Measurements from ENCODE around the gene TSPAN17.
A peak's percentile ranks its signal among the peaks of the same experiment; 100 is the strongest.

TSPAN17 gene

DNA sequence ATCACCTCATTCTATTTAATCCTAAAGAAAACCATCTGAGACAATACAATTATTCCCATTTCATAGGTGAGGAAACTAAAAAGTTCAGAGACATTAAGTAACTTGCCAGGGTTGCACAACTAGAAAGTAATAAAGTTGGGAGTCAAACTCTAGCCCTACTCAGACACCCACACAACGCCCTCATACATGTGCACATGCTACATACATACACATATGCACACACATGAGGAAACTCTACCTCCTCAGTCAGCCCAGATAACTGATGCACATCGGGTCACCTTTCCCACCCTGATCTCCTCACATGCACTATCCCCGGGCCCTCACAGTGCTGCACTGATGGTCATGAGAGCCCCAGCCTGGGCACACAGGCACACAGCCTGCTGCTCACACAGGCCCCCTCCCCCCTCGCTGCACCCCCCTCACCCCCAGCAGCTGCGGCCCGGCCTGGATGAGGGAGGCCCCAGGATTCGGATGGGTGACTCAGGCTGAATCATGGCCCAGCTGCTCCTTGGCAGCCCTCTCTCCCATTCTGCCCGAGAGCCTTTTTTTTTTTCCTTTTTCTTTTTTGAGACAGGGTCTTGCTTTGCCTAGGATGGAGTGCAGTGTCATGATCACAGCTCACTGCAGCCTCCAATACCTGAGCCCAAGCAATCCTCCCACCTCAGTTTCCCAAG is 32.3 kb upstream of the TSPAN17 start:
- peaks cover 19% of the 10 kb centered on the region for H3K4me1 Mint-ChIP-seq
- no peaks in the 10 kb centered on the region for H3K9me3 Mint-ChIP-seq

DNA sequence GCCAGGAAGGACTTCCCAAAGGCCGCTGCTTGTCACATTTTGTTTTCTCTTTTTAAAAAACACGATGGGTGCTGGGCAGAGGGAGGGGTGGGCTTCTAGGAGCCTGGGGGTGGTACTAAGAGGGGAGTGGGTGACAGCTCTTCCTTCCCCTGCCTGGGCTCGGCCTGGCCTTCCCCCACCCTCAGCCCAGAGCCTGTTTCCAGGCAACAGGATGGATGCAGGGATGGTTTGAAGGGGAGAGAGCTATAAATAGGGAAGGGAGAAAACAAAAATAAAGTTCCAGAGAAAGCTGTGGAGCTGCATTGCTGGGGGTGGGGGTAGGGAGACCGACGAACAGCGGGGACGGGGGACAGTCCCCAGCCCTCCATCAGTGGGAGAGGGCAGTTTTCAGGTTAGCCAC is 30.8 kb upstream of the TSPAN17 start:
- Mint-ChIP-seq H3K9me3 (no peaks in the 10 kb centered on the region), H3K27me3 (peaks cover 81% of the 10 kb centered on the region), H3K27ac (no peak overlapping the region), H3K4me3 (no peak overlapping the region), H3K36me3 (ENCODE audit: low read depth) (no peaks in the 10 kb centered on the region), H3K4me1 (peaks cover 19% of the 10 kb centered on the region)
- ATAC-seq (no peak), DNase-seq (no peak)

More for the DNA sequence above, 32.3 kb upstream of the TSPAN17 start:
- no peak for DNase-seq
- Mint-ChIP-seq H3K27ac (no peak overlapping the region), H3K36me3 (ENCODE audit: low read depth) (no peaks in the 10 kb centered on the region), H3K4me3 (no peak overlapping the region), H3K27me3 (peaks cover 74% of the 10 kb centered on the region)
- no peak for ATAC-seq

DNA sequence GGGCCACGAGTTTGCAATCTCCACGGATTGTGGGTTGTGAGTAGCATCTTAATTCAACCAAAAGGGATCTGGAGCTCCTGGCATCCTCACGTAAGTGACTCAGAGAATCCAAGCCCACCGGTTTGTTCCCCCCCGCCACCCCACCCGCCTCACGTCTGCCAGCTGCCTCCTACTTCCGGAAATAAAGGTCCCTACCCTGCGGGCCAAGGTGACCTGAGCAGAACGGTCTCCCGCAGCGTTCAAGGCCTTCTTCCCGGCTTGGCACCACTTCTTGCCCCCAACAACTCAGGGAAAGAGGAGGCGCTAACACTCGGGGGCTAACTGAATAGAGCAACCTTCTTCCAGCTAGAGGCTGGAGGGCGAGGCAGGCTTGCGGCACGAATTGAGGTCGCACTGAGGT is 28.5 kb upstream of the TSPAN17 start:
- H3K27me3 Mint-ChIP-seq, result peaks cover 71% of the 10 kb centered on the region
- no peaks in the 10 kb centered on the region for H3K9me3 Mint-ChIP-seq
- no peak overlapping the region for H3K4me3 Mint-ChIP-seq
- no peak for DNase-seq
- H3K4me1 Mint-ChIP-seq, result peaks cover 17% of the 10 kb centered on the region
- no peak for ATAC-seq
- no peak overlapping the region for H3K27ac Mint-ChIP-seq
- H3K36me3 Mint-ChIP-seq (ENCODE audit: low read depth), result no peaks in the 10 kb centered on the region

DNA sequence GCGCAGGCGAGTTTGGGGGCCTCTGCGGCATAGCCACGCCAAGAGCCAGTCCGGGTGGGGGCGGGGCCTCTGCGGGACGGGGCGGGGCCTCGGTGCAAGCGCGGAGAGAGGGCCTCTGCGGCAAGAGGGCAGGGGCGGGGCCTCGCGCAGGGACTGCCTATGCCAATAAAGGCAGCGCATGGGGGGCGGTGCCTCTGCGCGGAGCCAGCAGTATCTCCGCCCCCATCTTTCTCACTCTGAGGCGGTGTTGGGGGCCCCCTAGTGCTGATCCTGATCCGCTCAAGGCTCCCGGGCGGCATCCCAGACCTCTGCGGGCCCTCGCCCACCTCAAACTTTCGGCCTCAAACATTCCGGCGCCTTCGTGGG is 28.1 kb upstream of the TSPAN17 start:
- H3K27ac Mint-ChIP-seq, result no peak overlapping the region
- no peaks in the 10 kb centered on the region for H3K36me3 Mint-ChIP-seq (ENCODE audit: low read depth)
- ATAC-seq, result peak; percentile 96
- no peaks in the 10 kb centered on the region for H3K9me3 Mint-ChIP-seq
- peaks cover 17% of the 10 kb centered on the region for H3K4me1 Mint-ChIP-seq
- H3K27me3 Mint-ChIP-seq, result peaks cover 70% of the 10 kb centered on the region
- peak; percentile 86 for DNase-seq
- no peak overlapping the region for H3K4me3 Mint-ChIP-seq

DNA sequence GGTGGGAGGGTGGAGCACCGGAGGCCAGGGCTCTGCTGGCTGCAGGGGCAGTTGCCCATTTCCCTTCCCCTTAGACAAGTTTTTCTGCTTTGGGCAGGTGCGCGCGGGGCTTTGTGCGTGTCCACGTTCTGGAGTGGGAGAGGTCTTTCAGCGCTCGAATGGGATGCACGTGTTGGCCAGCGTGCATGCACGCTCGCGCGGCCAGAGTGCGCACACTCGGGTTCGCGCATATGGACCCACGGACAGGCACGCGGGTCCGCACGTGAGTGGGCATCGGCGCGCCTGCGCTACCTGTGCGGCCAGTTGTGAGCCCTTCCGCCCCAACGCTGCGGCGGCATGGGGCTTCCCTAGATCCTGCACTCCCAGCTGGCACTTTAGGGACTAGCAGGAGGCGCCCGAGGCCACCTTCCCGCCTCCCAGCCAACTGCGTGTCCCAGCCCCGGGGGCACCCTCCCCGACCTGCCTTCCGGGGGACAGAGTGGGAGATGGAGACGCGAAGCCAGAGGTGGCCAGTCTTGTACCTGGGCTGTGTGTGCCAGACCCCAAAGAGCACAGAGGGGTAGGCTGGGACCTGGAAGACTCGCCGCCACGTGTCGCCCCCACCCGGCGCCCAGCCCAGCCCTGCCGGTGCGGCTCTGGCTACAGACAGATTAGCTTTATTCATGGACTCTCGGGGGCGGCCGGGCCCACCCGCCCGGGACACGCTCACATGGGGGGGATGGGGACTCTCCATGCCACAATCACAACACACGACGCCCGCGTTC is 27.5 kb upstream of the TSPAN17 start:
- no peak for ATAC-seq
- Mint-ChIP-seq H3K27ac (no peak overlapping the region), H3K9me3 (no peaks in the 10 kb centered on the region), H3K4me1 (peaks cover 17% of the 10 kb centered on the region), H3K36me3 (ENCODE audit: low read depth) (no peaks in the 10 kb centered on the region), H3K27me3 (peaks cover 76% of the 10 kb centered on the region), H3K4me3 (no peak overlapping the region)
- no peak for DNase-seq

DNA sequence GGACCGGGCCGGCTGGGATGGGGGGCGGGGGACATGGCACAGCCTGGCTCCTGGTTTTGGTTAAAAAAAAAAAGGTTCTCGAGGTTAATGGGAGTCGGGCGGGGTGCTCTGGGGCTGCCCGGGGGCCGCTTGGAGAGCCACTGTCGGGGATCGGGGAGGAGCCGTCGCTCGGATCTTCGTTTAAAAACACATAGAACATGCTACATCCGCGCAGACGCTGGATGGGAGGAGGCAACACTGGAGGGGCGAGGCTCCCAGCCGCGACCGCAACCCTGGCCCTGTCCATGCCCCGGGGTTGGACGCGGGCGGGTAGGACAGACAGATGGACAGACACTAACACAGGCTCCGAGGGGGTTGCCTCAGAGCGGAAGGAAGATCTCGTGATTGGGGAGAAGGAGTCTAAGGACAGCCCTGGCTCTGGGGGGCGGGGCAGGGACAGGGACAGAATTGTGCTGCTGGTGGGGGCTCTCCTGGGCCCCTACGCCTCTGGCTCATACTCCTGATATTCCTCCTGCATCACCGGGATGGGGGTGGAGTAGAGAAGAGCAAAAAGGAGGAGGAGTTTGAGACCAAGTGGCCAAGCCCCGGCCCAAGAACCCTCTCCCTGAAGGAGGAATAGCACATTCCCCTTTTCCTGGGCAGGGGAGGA is 26.8 kb upstream of the TSPAN17 start:
- H3K36me3 Mint-ChIP-seq (ENCODE audit: low read depth), result no peaks in the 10 kb centered on the region
- H3K27ac Mint-ChIP-seq, result no peak overlapping the region
- H3K9me3 Mint-ChIP-seq, result no peaks in the 10 kb centered on the region
- DNase-seq, result no peak
- no peak for ATAC-seq
- peak overlapping the region; percentile 60 for H3K4me3 Mint-ChIP-seq
- H3K4me1 Mint-ChIP-seq, result peaks cover 17% of the 10 kb centered on the region
- peaks cover 73% of the 10 kb centered on the region for H3K27me3 Mint-ChIP-seq

DNA sequence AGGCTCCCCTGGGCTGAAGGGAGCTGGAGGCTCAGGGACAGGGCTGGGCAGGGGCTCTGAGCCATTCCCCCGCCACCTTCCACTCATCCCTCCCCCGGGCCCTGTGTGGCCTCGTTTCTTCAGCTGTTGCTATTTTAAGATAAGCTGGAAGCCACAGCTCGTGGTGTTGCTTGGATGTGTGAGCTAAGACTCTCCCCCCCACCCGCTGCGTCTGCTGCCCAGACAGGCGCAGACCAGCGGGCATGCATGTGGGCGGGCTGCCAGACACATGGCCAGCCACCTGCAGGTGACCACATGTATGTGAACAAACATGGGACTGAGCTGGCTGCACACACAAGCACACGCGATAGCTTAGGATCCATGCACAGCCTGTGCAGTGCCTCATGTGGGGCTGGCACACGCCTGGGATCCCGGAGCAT is 25.6 kb upstream of the TSPAN17 start:
- Mint-ChIP-seq H3K4me1 (peaks cover 17% of the 10 kb centered on the region), H3K9me3 (no peaks in the 10 kb centered on the region), H3K36me3 (ENCODE audit: low read depth) (no peaks in the 10 kb centered on the region), H3K4me3 (no peak overlapping the region), H3K27me3 (peaks cover 69% of the 10 kb centered on the region), H3K27ac (no peak overlapping the region)
- ATAC-seq (no peak), DNase-seq (no peak)

DNA sequence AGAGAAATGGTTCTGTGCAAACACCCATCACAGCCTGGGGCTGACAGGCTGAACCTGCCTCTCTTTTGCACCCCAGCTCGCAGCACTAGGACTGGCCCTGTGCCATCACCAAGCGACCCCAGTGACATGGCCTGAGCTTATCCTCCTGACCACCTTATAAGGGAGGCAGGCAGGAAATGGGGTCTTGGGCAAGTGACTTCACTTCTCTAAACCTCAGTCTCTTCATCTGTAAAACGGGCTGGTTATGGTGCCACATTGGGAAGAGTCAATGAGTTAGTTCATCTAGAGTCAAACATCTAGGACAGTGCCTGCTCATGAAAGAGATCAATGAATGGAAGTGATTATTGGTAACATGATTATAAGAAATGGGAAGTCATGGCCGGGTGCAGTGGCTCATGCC is 23.1 kb upstream of the TSPAN17 start:
- Mint-ChIP-seq H3K27me3 (peaks cover 68% of the 10 kb centered on the region), H3K4me3 (no peak overlapping the region), H3K4me1 (peaks cover 17% of the 10 kb centered on the region), H3K27ac (no peak overlapping the region), H3K36me3 (ENCODE audit: low read depth) (no peaks in the 10 kb centered on the region), H3K9me3 (no peaks in the 10 kb centered on the region)
- no peak for DNase-seq
- ATAC-seq, result no peak

DNA sequence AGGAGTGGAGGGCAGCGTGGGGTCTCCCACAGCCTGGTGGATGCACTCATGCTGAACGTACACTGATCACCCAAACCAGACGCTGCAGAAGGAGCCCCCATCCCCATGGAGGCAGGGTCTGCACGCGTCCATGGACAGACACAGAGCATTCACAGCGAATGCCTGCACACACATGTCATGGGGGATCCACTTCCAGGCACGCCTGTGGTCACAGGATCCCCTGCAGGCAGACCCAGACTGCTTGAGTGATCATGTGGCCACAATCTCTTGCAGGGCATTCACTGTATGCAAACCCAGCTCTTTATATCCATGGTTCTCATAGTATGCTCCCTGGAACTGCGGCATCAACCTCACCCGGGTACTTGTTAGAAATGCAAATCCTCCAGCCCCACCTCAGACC is 22.3 kb upstream of the TSPAN17 start:
- Mint-ChIP-seq H3K4me3 (no peak overlapping the region), H3K4me1 (peaks cover 14% of the 10 kb centered on the region), H3K9me3 (no peaks in the 10 kb centered on the region), H3K27ac (no peak overlapping the region), H3K27me3 (peaks cover 68% of the 10 kb centered on the region), H3K36me3 (ENCODE audit: low read depth) (no peaks in the 10 kb centered on the region)
- DNase-seq, result no peak
- no peak for ATAC-seq

DNA sequence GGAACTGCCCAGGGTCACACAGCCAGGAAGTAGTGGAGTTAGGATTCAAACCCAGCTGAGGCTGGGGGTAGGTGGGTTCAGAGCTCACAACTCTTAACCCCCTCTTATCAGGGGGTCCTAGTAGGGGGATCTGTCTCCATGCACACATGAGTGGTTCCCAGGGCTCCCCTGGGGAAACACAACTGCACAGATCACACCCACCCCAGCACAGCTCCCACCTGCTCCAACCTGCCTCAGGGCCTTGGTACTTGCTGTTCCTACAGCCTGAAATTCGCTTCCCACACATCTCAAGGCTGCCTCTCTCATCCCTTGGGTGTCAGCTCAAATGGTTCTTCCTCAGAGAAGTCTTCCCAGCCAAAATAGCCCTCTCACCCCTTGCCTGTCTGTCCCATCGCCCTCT is 21.8 kb upstream of the TSPAN17 start:
- ATAC-seq (no peak), DNase-seq (no peak)
- Mint-ChIP-seq H3K4me1 (peaks cover 10% of the 10 kb centered on the region), H3K36me3 (ENCODE audit: low read depth) (no peaks in the 10 kb centered on the region), H3K27ac (no peak overlapping the region), H3K27me3 (peaks cover 65% of the 10 kb centered on the region), H3K9me3 (no peaks in the 10 kb centered on the region), H3K4me3 (no peak overlapping the region)

DNA sequence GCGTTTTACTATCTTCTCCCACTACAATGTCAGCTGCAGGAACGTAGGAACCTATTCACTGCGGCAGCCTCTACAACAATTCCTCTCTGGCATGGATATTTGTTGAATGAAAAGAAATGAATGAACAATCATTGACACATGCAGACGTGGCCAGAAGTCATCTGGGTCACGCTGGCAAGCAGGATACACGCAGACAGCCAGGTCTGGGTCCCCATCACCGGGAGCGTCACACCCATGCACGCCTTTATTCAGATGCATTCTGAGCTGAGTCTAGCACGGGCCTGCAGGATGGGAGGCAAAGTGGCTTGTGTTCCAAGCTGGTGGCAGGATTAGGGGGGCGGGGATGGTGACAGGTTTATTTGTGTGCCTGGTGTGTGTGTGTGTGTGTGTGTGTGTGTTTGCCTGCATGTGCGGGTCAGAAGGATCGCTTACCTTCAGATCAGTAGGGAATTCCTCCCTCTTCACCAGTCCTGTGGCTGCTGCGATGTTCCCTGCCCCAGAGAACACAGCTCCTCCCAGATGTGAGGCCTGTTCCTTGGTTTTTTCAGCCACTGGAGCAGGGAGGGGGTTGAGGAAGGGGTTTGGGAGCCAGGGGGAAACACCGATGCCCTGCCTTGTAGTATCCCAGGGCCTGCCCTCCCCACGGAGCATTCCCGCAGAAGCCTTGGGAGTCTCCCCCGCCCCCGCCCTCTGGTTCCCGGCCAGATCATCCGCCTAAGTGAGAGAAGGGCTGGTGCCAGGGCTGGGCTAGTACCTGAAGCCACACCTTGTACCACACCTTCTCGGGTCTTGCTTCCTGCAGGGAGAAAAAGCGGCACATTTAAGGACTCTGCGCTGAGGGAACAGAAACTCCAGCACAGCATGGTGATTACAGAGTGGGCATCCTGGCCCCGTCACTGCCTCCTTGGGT is 21.1 kb upstream of the TSPAN17 start:
- H3K9me3 Mint-ChIP-seq, result no peaks in the 10 kb centered on the region
- H3K4me3 Mint-ChIP-seq, result no peak overlapping the region
- H3K27ac Mint-ChIP-seq, result no peak overlapping the region
- H3K36me3 Mint-ChIP-seq (ENCODE audit: low read depth), result no peaks in the 10 kb centered on the region
- DNase-seq (no peak), ATAC-seq (no peak)
- H3K27me3 Mint-ChIP-seq, result peaks cover 66% of the 10 kb centered on the region
- H3K4me1 Mint-ChIP-seq, result peaks cover 14% of the 10 kb centered on the region

DNA sequence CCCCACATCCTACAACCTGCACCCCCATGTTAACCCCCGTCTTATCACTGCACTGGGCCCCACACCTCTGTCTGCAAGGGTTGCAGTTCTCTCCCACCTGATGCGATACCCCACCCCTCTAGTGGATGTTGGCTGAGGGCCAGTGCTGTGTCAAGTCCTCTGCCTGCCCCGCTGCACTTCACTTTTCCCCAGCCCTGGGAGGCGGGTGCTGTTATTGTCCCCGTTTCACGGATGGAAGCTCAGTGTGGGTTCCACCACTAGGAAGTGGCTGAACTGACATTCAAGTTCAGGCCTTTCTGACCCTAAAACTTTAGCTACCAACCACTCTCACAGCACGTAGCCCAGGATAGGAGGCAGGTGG is 20.4 kb upstream of the TSPAN17 start:
- DNase-seq (no peak), ATAC-seq (no peak)
- peaks cover 70% of the 10 kb centered on the region for H3K27me3 Mint-ChIP-seq
- H3K4me1 Mint-ChIP-seq, result peaks cover 14% of the 10 kb centered on the region
- H3K4me3 Mint-ChIP-seq, result no peak overlapping the region
- H3K27ac Mint-ChIP-seq, result no peak overlapping the region
- no peaks in the 10 kb centered on the region for H3K9me3 Mint-ChIP-seq
- H3K36me3 Mint-ChIP-seq (ENCODE audit: low read depth), result no peaks in the 10 kb centered on the region

DNA sequence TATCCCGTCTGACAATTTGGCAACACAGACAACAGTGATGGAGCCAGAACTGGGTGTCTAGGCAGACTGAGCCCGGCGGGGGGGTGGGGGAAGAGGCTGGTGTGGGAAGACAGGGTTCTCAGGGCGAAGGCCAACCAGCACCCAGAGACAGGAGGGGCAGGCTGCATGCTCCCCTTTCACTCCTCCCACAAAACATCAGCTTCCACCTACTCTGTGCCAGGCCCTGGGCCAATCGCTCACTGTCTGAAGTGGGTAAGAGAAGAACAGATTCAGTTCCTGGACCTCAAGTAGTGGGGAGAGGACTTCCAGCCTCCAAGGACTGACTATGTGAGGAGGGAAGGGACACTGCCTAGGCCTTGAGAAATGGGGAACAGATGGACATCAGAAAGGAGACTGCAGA is 19.7 kb upstream of the TSPAN17 start:
- DNase-seq (no peak), ATAC-seq (no peak)
- Mint-ChIP-seq H3K27ac (no peak overlapping the region), H3K9me3 (no peaks in the 10 kb centered on the region), H3K27me3 (peaks cover 72% of the 10 kb centered on the region), H3K36me3 (ENCODE audit: low read depth) (no peaks in the 10 kb centered on the region), H3K4me3 (no peak overlapping the region), H3K4me1 (peaks cover 14% of the 10 kb centered on the region)

DNA sequence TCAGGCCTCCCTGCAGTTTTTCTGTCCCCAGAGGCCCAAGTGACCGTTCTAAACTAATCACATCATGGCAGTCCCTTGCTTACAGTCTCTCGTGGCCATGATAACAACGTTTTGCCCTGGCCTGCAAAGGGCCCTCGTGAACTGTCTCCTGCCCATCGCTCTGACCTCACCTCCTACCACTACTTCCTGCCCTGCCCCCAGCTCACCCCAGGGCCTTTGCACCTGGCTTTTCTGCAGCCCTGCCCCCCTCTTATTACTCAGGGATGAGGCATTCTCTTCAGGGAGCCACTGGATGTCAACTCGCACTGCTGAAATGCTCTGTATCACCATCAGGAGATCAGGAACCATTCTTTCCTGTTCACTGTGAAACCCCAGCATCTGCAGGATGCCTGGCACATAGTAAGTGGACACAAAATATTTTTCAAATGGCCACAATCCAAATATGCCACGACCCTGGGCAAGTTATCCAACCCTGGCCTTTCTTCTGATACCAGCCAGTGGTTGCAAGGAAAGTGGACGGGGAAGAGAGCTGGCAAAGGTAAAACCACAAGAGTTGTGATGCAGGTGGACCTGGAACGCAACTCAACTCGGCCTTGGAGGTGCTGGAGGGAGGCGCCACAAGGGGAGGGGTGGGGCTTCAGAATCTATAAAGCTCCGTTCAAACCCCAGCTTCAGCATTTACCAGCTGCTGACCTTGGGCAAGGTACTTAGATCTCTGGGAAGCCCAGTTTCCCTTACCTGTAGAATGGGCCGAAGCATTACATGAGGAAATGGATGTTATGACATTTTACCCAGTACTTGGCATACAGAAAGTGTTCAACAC is 18.7 kb upstream of the TSPAN17 start:
- no peak for ATAC-seq
- H3K9me3 Mint-ChIP-seq, result no peaks in the 10 kb centered on the region
- H3K27ac Mint-ChIP-seq, result no peak overlapping the region
- peaks cover 15% of the 10 kb centered on the region for H3K4me1 Mint-ChIP-seq
- H3K27me3 Mint-ChIP-seq, result peaks cover 74% of the 10 kb centered on the region
- H3K36me3 Mint-ChIP-seq (ENCODE audit: low read depth), result no peaks in the 10 kb centered on the region
- DNase-seq, result no peak
- H3K4me3 Mint-ChIP-seq, result no peak overlapping the region

Measured in activated naive CD8-positive, alpha-beta T cell treated with anti-CD3 and anti-CD28 coated beads, Interleukin-2, amount 50 U/mL, for 24 hours (primary cell).